Tibial nerve (tissue), 4 donors: ENCODE data around the gene KCNAB2. TPM values are rescaled to one million over a fixed set of nuclear protein-coding genes. Genes with fewer than 3 reads are reported as not detected.

Experiments used
- DNase-seq, 2 donors: peaks; one replicate each; pipeline ENCODE4 v3.0.0-alpha.2; 2019; ENCODE audit warnings: low spot score in 2 of 2
- H3K27ac ChIP-seq, 4 donors: fragments of 200-600 bp; sonication (generic) in 3 of 4; one replicate each; pipeline ENCODE4 v1.5.1; 2017 to 2019; ENCODE audit warnings: mild to moderate bottlenecking in 1 of 4
- H3K27me3 ChIP-seq, 2 donors: fragments of 200-600 bp; sonication (generic) in 1 of 2; one replicate each; pipeline versions ENCODE4 v1.5.1 to v1.6.0; 2017 to 2019
- H3K36me3 ChIP-seq, 3 donors: fragments of 200-600 bp; sonication (generic); one replicate each; pipeline ENCODE4 v1.5.1; 2018 to 2019
- H3K4me1 ChIP-seq, 4 donors: fragments of 200-600 bp; sonication (generic) in 3 of 4; one replicate each; pipeline ENCODE4 v1.5.1; 2017 to 2019
- H3K4me3 ChIP-seq, 4 donors: fragments of 200-600 bp; sonication (generic) in 3 of 4; one replicate each; pipeline ENCODE4 v1.5.1; 2017 to 2019; ENCODE audit warnings: mild to moderate bottlenecking in 1 of 4, moderate library complexity in 1 of 4
- H3K9me3 ChIP-seq, 4 donors: fragments of 200-600 bp; sonication (generic) in 3 of 4; one replicate each; pipeline ENCODE4 v1.5.1; 2017 to 2019
- EP300 ChIP-seq, 2 donors: sonication (generic); formaldehyde crosslinking; IDR thresholded peaks; one replicate each; pipeline ENCODE4 v1.6.1; 2017; ENCODE audit warnings: antibody characterized with exemption in 2 of 2, mild to moderate bottlenecking in 1 of 2
- POLR2A ChIP-seq, 2 donors: fragments of 450-650 bp; IDR thresholded peaks; one replicate each; pipeline ENCODE4 v1.6.1; 2017; ENCODE audit warnings: antibody characterized with exemption in 2 of 2, mild to moderate bottlenecking in 2 of 2, moderate library complexity in 2 of 2
- WGBS, 2 donors: methylation state at CpG; one replicate each; pipeline ENCODE4 v1.1.5; 2018; 5-methylcytosine and 5-hydroxymethylcytosine counted together
- total RNA-seq, 4 donors: library from RNA; depleted of rRNA; stranded (reverse); fragments of >200 nt; gene quantifications; one replicate each; pipeline ENCODE4 v1.1.0, GENCODE V29; 2016
- TF ChIP-seq, protein P1 (sequence below), 5 experiments: fragments of 200-600 bp in 3 of 5; fragments of 450-650 bp in 2 of 5; sonication (generic) in 3 of 5; IDR thresholded peaks; one replicate each; pipeline ENCODE4 v1.5.1; 2016 to 2019; ENCODE audit warnings: antibody characterized with exemption in 5 of 5, mild to moderate bottlenecking in 3 of 5, moderate library complexity in 2 of 5

Gene KCNAB2
- total RNA-seq, 4 donors from 2014 or later: 7.0 to 21.4 (median 13.8) TPM

DNA sequence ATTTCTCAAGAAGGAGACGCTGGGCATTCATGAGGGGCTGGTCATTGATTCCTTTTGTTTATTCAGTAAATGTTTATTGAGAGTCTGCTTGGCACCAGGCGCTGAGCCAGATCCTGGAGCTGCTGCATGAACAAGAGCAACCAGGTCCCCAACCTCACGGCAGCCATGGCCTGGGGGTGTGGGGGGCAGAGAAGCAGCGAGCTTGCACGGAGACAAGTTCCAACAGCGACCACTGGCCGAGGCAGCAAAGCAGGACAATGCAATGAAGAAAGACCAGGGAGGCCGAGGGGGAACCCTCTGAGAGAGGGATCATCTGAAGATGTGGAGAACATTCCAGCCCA lies 7.5 kb downstream of the KCNAB2 start:
- no peaks in the 10 kb centered on the region for H3K36me3 ChIP-seq
- no peaks in the 10 kb centered on the region for H3K9me3 ChIP-seq
- peaks cover 0 to 8% (median 0%) of the 10 kb centered on the region in 4 donors for H3K4me1 ChIP-seq
- H3K4me3 ChIP-seq: no peak overlapping the region
- DNase-seq: no peak
- TF ChIP-seq, protein P1, sequence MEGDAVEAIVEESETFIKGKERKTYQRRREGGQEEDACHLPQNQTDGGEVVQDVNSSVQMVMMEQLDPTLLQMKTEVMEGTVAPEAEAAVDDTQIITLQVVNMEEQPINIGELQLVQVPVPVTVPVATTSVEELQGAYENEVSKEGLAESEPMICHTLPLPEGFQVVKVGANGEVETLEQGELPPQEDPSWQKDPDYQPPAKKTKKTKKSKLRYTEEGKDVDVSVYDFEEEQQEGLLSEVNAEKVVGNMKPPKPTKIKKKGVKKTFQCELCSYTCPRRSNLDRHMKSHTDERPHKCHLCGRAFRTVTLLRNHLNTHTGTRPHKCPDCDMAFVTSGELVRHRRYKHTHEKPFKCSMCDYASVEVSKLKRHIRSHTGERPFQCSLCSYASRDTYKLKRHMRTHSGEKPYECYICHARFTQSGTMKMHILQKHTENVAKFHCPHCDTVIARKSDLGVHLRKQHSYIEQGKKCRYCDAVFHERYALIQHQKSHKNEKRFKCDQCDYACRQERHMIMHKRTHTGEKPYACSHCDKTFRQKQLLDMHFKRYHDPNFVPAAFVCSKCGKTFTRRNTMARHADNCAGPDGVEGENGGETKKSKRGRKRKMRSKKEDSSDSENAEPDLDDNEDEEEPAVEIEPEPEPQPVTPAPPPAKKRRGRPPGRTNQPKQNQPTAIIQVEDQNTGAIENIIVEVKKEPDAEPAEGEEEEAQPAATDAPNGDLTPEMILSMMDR (IDR thresholded peaks at IDR 0.05): no peak
- 28 to 30% methylated on average over 8 of the region's 8 CpGs for WGBS, 2 donors
- H3K27me3 ChIP-seq: no peaks in the 10 kb centered on the region
- no peak overlapping the region for H3K27ac ChIP-seq

DNA sequence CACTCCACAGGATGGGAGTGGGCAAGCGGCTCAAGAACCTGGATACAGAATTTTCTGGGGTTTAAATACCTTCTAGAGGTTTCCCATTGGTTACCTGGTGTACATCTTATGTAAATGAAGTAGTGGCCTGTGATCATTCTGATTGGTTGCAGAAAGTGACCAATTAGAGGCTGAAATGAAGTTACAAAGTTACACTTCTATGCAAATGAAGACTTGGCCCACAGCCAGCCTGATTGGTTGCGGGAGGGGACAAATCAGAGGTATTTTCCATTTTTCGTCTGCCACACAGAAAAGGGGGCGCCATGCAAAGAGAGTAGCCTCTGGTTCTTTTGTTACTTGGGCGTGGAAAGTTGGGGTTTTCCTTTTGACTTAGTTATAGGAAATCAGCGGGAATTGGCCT lies 8.9 kb downstream of the KCNAB2 start:
- Histone ChIP-seq H3K9me3 (no peaks in the 10 kb centered on the region), H3K36me3 (no peaks in the 10 kb centered on the region), H3K4me3 (no peak overlapping the region), H3K27me3 (no peaks in the 10 kb centered on the region), H3K4me1 (peaks cover 0 to 8% (median 0%) of the 10 kb centered on the region in 4 donors), H3K27ac (no peak overlapping the region)
- WGBS, 2 donors: 83 to 84% methylated on average over 6 of the region's 6 CpGs
- no peak for DNase-seq
- TF ChIP-seq POLR2A (IDR thresholded peaks at IDR 0.05): no peak
- TF ChIP-seq, protein P1 (IDR thresholded peaks at IDR 0.05): no peak
- TF ChIP-seq EP300 (IDR thresholded peaks at IDR 0.05): no peak

DNA sequence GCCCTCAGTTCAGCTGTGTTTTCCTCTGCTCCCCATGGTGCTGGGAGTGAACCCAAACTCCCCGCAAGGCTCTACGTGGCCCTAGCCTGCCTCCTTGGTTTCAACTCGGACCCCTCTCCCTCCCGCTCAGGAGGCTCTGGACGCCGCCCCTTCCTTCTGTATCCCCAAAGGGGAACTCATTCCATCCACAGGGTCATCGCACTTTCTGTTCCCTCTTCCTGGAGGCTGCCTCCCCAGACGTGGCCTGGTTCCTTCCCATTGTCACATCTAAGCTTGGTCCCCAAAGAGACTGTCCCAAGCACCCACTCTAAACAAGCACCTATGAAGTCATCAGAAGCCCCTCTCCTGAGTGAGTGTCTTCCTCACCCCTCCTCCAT lies 10.9 kb downstream of the KCNAB2 start:
- no peaks in the 10 kb centered on the region for H3K36me3 ChIP-seq
- 78 to 82% methylated on average over 8 of the region's 8 CpGs for WGBS, 2 donors
- no peak overlapping the region for H3K4me3 ChIP-seq
- H3K27ac ChIP-seq: no peak overlapping the region
- no peak for DNase-seq
- H3K27me3 ChIP-seq: no peaks in the 10 kb centered on the region
- no peaks in the 10 kb centered on the region for H3K9me3 ChIP-seq
- TF ChIP-seq, protein P1 (IDR thresholded peaks at IDR 0.05): no peak
- TF ChIP-seq EP300 (IDR thresholded peaks at IDR 0.05) (no peak), POLR2A (IDR thresholded peaks at IDR 0.05) (no peak)
- peaks cover 0 to 8% (median 0%) of the 10 kb centered on the region in 4 donors for H3K4me1 ChIP-seq

DNA sequence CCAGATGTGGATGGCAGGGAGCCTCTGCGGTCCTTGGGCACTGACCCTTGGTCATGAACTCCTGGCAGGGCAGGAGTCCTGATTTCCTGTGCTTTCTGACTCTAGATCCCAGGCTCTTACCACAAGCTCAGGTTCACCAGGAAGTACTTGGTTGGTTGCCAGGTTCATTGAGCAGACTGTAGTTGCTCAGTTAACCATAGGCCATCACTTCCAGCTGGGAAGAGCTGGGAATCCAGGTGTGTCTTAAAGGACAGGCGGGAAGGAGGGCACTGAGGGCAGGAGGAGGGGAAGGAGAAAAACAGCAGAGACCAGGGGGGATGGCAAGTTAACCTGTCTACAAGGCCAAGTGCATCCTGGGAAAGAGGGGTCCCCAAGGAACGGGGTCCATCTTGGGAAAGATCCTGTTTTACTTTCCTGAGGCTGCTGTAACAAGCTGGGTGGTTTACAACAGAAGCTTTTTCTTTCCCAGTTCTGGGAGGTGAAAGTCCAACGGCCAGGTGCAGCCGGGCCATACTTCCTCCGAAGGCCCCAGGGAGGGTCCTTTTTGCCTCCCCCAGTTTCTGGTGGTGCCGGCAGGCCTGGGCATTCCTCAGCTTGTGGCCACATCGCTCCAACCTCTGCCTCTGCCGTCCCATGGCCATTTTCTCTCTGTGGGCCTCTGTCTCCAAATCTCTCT lies 11.6 kb downstream of the KCNAB2 start:
- Histone ChIP-seq H3K9me3 (no peaks in the 10 kb centered on the region), H3K36me3 (no peaks in the 10 kb centered on the region), H3K27me3 (no peaks in the 10 kb centered on the region), H3K27ac (no peak overlapping the region), H3K4me3 (no peak overlapping the region), H3K4me1 (peaks cover 0 to 8% (median 0%) of the 10 kb centered on the region in 4 donors)
- DNase-seq: no peak
- WGBS, 2 donors: 79 to 91% methylated on average over 9 of the region's 9 CpGs
- TF ChIP-seq EP300 (IDR thresholded peaks at IDR 0.05): no peak
- TF ChIP-seq POLR2A (IDR thresholded peaks at IDR 0.05): no peak
- TF ChIP-seq, protein P1 (IDR thresholded peaks at IDR 0.05): no peak

DNA sequence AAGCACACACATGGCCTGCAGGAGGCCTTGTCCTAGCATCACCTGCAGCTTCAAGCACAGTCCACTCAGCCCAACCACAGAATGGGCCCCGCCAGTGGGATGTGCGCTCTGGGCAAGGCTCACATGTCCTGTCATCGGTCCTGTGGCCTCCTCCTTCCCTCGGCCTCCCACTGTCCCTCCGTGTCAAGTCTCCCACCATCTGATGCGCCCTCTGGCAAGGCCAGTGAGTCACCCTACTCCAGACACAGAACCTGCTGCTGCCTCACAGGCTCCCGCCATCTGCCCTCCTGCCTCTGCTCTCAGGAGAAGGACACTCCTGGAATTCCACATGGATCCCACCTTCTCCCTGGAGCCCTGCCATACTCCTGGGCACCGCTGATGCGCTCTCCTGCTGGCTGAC lies 14.2 kb downstream of the KCNAB2 start:
- Histone ChIP-seq H3K4me3 (no peak overlapping the region), H3K27me3 (no peaks in the 10 kb centered on the region), H3K27ac (no peak overlapping the region), H3K4me1 (no peaks in the 10 kb centered on the region), H3K9me3 (no peaks in the 10 kb centered on the region), H3K36me3 (no peaks in the 10 kb centered on the region)
- 85 to 92% methylated on average over 9 of the region's 9 CpGs for WGBS, 2 donors
- no peak for DNase-seq
- TF ChIP-seq POLR2A (IDR thresholded peaks at IDR 0.05) (no peak), EP300 (IDR thresholded peaks at IDR 0.05) (no peak)
- TF ChIP-seq, protein P1 (IDR thresholded peaks at IDR 0.05): no peak
